Neural cell (in vitro differentiated cells): Measurements from ENCODE around the gene PICALM.

Experiments used
- CTCF ChIP-seq: fragments of 450-650 bp; IDR thresholded peaks from 2 replicates; pipeline ENCODE4 v1.5.1; 2014; ENCODE audit warnings: antibody characterized with exemption, mild to moderate bottlenecking, moderate library complexity; ENCODE audit not compliant: poor library complexity, severe bottlenecking
- EP300 ChIP-seq: fragments of 450-650 bp; conservative IDR thresholded peaks from 2 replicates; pipeline ENCODE4 v1.6.1; 2014; ENCODE audit warnings: antibody characterized with exemption, mild to moderate bottlenecking, moderate library complexity; ENCODE audit not compliant: poor library complexity, severe bottlenecking
- MXI1 ChIP-seq: fragments of 450-650 bp; conservative IDR thresholded peaks from 2 replicates; pipeline ENCODE4 v1.6.1; 2014; ENCODE audit warnings: antibody characterized with exemption, mild to moderate bottlenecking; ENCODE audit not compliant: poor library complexity, severe bottlenecking
- POLR2AphosphoS5 ChIP-seq: IDR thresholded peaks from 2 replicates; pipeline ENCODE4 v1.6.1; 2012

DNA sequence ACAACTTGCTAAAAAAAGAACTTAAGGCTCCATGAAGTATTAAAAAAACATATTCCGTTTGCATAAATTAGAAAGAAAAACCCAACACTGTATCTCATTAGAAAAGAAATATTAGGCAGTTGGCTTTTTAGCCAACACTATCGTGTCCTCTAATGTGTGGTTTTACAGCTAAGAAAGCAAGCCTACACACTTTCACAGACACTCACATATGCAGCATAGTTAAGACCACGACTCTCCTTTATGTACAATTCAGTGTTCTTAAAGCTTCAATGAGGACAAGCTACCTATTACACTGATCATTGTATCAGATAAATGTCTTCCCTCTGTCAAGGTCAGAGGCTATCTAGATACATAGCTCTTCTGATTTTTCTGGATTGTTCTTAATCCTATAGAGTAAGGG, 80.1 kb downstream of the PICALM start:
- TF ChIP-seq MXI1 (no peak), POLR2AphosphoS5 (no peak), EP300 (no peak), CTCF (no peak)
